GM21447 (cell line): ENCODE measurements around the gene ADAMTSL5.
"Not testable (repeated sequence)": the region's sequence is repeated elsewhere in the genome, so short reads cannot be mapped to it uniquely, and the experiment has no call there.

Experiments
- ATAC-seq: cut with Tn5 transposase; IDR thresholded peaks from one replicate; pipeline ENCODE4 v1.9.1; 2021; ENCODE audit not compliant: unreplicated experiment

The ADAMTSL5 gene

DNA sequence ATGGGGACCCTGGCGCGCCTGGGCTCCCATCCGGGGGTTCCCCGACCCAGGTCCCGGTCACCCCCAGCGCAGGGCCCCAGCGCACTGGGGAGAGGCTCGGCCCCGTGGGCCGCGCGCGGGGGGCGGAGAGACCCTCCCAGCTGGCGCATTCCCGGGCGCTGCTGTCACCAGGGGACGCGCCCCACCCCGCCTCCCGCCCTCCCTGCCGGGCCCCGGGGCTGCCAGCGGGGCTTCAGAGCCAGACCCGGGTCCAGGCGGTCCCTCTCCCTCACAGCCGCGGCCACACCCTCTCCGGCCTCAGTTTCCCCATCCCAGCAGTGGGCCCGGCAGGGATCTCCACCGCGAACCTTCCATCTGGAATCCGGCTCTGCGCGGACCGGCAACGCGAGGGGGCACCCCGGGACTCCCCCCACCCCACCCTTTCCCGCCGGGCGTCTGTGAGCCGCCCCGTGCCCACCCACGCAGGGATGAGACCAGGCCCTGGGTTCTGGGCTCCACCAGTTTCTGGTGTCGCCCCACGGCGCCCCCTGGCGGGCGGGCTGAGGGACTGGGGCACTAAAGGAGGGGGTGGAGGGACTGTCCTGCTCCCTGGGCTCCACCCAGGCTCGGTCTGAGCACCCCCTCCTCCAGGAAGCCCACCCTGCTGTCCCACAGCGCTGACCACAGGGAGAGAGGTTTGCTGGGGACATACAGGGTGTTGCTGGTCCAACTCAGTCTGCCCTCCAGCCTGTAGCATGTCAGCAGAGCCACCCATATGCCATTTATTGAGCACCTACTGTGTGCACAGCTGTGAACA is 878 bp upstream of the ADAMTSL5 start:
- no peak for ATAC-seq

DNA sequence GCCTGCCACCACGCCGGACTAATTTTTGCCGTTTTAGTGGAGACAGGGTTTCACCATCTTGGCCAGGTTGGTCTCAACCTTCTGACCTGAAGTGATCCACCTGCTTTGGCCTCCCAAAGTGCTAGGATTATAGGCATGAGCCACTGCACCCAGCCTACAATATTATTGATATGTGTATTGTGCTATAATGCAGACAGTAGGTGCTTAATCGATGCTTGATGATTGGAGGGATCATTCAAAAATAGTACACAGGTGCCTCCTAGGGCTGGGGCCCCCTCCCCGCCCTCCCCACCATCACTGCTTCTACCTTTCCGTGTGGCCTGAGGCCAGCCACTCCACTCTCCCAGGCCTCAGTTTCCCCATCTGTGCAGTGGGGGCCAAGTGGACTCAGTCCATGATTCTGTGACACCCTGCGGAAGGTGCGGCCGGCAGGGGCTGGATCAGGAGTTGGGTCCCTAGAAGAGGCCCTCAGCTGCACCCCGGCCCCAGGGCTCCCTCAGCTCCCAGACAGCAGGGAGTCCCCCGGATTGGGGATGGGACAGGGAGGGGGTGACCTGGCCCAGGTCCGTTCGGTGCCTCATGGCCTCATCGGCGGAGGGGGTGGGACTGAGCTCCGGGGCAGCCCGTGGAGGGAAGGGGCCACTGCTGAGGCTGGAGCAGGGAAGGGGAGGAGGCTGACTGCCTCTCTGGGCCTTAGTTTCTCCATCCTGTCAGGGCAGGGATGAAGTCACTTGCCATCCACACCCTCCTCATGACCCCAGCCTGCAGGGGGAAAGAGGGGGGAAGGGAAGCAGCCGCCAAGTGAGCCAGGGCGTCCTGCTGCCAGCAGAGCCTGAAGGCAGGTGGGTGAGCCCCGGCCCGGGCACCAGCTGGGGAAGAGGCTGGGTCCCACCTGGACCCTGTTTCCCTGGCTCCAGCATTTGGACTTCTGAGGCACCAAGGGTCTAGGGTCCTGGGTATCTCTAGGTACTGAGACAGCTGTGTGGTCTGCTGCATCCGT is 1.2 kb downstream of the ADAMTSL5 start:
- ATAC-seq: no peak

DNA sequence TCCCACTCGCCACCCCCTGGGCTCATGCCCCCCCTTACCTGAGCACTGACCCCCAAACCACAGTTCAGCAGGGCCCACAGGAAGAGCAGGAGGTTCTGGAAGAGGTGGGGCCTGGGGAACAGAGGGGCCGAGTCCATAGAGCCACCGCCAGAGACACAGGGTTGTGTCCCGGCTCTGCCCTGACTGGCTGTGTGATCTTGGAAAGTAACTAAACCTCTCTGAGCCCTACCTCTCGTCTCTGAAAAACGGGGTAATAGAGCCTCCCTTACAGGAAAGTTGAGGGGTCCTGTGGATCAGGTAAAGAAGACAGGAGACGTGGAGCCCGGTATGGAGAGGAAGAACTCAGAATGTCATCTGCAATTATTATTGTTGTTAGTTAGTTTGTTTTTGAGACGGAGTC is 2.0 kb downstream of the ADAMTSL5 start:
- no peak for ATAC-seq

DNA sequence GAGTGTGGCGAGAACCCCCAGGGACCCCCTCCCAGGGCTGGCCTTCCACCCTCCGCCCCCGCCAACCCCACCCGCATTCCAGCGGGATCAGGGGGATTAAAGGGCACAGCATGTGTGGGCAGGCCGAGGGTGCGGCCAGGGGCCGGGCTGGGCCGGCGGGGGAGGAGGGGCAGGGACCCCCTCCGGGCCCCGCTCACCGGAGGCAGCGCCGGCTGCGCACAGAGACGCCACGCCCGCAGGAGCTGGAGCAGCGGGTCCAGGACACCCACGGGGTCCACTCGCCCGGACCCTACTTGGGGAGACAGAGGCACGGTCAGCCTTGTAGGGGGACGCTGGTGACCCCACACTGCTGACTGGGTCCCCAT is 2.4 kb downstream of the ADAMTSL5 start:
- no peak for ATAC-seq

DNA sequence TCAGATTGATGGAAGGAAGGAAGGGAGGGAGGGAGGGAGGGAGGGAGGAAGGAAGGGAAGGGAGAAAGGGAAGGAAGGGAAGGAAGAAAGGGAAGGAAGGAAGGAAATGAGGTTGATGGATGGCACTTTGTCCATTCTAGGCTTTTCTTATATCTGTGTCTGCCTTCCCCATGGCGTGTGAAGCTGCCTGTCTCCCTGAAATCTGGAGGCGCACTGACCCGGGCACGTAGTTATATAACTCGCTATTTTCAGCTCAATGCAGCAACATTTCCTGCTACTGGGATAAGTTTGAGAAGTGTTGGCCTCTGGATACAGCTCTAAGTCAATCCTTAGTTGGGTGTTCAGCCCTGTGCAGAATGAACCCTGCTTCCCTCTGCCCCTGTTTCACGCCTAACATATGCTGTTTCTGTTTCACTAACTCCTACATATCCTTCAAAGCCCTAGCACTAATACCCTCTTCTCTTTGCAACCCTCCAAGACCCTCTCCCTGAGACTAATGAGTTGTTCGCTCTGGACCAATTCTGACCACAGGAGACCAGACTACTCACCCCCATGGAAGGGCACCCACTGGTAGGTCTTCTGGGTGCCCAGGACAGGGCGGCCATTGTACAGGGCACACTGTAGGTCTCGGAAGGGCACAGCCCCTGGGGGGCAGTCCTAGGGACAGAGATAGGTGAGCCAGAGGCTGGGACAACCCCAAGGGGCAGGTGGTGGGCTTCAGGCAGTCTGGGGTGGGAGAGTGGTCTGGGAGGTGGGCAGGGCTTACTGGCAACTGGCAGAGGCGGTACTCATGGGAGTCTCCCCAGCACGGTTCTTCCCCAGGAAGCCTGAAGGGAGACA is 3.0 kb downstream of the ADAMTSL5 start:
- no peak for ATAC-seq

DNA sequence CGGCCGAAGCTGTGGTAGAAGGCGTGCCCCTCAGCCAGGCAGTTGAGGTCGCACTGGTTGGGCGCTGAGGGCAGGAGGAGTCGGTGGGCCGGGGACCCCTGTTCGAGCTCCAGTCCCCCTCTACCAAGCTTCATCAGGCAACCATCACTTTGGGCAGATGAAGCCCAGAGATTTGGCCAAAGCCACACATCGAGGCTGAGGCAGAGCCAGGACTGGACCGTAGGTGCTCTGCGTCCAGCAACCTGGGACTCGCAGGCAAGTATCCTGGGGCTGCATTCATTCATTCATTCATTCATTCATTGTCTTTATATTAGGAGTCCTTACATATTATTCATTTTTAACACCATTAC is 4.3 kb downstream of the ADAMTSL5 start:
- ATAC-seq: no peak

DNA sequence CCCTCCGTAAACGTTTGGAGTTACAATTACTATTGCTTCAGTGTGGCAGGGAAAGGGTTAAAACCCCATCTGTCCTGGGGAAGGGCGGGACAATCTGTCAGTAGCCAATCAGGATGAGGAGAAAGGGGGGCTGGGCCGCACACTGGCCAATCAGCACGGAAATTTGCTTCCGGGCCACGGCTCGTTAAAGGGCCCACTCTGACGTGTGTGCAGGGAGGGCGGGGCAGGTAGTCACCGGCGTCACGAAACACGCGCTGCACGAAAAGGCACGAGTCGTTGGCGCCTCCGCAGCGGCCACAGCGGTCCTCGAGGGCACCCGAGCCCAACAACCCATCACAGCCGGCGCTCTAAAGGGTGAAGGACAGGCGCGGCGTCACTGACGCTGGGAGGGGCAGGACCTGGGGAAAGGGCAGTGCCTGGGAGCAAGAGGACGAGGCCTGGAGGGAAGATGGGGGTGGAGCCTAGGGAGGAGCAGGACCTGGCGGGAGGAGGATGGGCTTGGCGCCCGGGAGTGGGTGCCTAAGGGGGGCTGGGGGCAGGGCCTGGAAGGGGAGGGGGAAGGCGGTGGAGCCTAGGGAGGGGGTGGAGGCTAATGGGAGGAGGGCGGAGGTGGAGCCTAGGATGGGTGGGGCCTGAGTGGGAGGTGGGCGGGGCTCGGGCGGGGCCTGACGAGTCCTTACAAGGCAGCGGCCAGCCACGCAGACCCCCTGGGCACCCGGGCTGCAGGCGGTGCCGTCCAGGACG is 4.9 kb downstream of the ADAMTSL5 start:
- ATAC-seq: no peak

DNA sequence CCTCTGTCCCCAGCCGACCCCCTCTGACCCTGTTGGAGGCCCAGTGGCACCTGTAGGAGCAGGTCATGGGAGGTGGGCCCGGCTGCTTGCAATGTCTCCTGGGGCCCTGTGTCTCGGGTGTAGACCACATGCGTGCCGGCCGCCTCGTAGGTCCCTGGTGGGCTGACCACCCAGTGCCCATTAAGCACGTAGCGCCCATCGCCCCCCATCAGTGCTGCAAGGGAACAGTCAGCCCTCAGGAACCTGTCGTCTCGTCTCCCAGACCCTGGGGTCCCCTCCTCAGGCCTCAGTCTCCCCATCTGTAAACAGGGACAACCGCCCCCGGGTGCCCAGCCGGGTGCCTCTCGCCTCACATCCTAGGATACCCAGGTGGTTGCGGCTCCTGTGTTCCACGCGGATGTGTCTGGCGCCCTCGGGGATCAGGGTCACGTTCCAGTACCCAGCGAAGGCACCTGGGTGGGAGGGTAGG is 5.6 kb downstream of the ADAMTSL5 start:
- no peak for ATAC-seq

DNA sequence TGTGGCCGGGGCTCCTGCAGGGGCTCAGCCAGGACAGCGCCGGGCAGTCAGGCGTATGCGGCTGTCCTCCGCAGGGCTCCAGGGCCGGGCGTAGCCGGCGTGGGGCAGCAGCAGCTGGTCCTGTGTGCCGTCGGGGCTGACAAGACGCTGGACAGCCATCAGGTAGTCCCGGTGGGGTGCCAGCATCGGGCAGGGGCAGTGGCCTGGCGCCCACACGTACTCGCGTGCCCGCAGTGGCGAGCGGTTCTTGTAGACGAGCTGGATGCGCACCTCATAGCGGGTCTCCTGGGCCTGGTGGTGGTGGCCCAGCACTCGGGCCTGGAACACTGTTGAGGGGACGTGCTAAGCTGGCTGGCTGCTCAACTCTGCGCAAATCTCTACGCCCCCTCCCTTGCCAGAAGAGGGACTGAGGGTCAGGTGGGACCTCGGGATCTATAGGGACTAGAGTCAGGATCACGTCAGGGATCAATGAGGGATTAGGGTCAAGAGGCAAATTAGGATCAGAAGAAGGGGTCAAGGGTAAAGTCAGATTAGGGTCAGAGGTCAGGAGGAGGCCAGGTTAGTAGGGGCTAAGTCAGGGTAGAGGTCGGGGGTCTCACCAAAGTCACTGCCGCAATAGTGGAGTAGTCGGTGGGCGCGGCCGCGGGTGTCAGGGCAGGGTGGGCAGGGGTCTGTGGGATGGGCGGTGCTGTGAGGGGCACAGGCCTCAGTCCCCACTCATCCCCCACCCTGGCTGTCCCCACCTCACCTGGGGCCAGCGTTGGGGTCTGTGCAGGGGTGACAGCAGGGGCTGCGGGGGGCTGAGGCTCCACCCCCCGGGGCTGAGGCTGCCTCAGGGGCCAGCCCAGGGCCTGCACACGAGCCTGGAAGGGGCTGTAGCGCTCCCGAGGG is 6.6 kb downstream of the ADAMTSL5 start:
- no peak for ATAC-seq

DNA sequence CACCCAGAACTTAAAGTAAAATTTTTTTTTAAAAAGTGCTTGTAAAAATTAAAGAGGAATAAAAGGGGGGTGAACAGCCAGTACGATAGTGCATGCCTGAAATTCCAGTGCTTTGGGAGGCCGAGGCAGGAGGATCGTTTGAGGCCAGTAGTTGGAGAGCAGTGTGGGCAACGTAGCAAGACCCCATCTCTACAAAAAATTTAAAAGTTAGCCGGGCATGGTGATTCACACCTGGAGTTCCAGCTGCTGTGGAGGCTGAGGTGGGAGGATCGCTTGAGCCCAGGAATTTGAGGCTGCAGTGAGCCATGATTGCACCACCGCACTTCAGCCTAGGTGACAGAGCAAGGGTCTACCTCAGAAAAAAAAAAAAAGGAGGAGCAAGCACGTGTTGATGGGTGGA is 7.8 kb downstream of the ADAMTSL5 start:
- ATAC-seq: no peak

DNA sequence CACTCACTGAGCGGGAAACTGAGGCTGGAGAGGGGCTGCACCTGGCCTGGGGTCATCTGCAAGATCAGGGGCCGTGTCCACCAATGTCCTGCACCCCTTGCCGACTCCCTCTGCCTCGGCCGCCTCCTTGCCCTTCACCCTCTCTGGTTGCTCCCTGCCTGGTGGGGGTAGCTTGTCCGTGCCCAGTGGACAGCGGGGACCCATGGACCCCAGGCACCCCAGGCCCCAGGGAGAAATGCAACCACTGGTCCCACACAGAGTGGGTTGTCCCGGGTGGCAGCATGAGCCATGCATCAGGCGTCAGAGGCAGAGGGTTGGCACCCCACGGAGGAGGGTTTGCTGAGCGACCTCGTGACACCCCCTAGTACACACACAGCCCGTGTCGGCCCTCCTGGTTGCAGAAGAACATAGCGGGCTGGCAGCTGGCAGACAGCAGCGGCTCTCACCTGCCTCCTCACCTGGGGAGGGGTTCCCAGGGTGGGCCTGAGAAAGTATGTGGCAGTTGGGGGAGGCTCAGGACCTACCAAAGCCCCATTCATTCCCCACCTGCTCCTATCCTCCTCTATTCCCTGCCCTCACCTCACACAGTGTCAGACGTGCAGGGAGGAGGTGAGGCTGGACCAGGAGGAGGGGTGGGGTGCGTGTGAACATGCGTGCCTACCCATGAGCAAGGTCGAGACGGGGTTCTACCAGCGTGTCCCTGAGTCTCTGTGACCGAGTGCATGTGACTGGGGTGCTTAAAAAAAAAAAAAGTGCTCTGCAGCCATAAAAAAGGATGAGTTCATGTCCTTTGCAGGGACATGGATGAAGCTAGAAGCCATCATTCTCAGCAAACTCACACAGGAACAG is 8.7 kb downstream of the ADAMTSL5 start:
- no peak for ATAC-seq

DNA sequence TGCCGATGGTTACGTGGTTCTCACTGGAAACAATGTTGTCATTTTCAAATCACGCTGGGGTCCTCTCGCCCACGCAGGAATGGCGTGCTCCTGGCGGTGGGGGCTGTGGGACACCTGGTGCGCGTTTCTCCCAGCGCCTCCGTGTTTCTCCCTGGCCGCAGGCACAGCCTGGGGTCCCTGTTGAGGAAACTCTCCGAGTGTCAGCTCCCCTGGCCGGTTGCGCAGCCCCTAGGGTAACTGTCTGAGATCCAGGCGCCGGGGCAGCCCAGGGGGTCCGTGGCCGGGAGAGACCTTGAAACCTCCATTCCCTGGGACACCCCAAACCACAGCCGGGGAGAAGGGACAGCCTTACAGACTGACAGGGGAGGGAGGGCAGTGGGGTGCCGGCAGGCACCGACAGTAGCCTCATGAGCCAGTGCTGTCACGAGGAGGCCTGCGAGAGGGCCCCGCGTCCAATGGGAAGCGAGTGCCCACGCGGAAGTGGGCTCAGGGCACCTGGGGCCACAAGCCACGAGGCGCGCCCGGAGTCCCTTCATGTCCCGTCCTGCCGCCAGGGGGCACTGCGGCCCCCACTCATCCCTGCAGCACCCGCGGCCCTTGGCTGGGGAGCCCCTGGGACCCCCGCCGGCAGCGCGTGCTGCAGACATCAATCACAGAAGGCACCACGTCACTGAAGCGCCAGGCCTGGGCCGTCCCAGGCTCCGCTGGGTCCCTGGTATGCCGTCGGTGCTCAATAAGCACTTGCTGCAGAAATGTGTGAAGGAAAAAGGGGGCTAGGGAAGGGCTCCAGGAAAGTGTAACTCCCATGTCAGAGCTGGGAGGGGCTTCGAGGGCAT is 9.5 kb downstream of the ADAMTSL5 start:
- ATAC-seq: no peak

DNA sequence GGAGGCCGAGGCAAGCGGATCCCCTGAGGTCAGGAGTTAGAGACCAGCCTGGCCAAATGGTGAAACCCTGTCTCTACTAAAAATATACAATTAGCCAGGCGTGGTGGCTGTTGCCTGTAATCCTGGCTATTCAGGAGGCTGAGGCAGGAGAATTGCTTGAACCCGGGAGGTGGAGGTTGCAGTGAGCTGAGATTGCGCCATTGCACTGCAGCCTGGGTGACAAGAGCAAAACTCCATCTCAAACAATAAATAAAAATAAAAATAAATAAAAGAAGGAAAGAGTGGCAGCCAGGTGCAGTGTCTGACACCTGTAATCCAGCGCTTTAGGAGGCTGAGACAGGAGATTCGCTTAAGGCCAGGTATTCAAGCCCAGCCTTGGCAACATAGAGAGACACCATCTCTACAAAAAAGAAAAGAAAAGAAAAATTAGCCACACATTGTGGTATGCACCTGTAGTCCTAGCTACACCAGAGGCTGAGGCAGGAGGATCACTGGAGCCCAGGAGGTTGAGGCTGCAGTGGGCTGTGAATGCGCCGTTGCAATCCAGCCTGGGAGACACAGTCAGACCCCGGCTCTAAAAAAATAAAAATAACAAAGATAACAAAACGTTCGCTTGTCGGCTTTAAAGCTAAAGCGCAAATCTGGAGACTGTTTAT is 10.3 kb downstream of the ADAMTSL5 start:
- ATAC-seq: no peak

DNA sequence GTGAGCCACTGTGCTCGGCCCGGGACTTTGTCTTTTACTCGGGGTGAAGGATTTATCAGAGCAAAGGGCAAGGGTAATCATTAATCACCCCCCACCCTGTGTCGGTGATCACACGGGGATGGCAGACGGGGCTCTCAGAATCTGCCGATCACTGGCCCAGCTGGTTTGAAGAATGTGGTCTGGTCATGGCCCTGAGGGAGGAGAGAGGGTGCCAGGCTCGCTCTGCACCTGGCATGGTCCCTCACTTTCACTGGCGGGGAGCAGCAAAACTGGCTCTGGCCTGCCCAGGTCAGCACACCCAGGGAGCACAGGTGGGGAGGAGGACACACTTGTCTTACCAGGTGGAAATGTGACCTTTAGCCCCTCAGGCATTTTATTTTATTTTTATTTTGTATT is 11.6 kb downstream of the ADAMTSL5 start:
- ATAC-seq: no peak

DNA sequence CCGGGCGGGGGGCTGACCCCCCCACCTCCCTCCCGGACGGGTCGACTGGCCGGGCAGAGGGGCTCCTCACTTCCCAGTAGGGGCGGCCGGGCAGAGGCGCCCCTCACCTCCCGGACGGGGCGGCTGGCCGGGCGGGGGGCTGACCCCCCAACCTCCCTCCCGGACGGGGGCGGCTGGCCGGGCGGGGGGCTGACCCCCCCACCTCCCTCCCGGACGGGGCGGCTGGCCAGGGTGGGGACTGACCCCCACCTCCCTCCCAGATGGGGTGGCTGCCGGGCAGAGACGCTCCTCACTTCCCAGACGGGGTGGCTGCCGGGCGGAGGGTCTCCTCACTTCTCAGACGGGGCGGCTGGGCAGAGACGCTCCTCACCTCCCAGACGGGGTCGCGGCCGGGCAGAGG is 13.6 kb downstream of the ADAMTSL5 start:
- ATAC-seq: not testable (repeated sequence)

DNA sequence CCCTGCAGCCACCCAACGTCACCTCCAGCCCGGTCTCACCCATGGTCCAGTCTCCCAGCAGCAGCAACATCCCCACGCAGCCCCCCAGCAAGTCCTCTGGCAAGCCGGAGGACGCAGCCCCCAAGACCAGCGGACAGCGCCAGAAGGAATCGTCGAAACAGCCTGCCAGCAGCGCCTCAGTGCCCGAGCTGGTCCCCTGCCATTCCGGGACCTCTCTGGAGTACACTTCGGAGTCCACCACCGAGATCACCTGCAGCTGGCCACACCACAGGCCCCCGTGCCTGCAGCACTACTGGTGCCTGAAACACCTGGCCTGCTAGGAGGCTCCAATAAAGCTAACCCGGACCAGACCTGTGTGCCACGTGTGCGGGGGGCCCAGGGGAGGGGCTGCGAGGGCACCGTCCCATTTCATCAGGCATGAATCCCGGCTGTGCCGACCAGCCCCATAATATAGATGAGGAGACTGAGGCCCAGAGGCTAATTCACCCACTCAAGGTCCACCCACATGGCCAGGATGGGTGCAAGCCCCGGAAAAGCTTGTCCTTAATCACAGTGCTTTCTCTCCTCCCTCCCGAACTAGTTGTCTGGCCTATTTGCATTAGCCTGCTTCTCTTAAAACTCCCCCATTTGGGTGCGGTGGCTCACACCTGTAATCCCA is 15.1 kb downstream of the ADAMTSL5 start:
- no peak for ATAC-seq
